Hematopoietic multipotent progenitor cell treated with erythropoietin and hydrocortisone succinate and interleukin-3 and kit ligand, for 8 days (in vitro differentiated cells): ENCODE measurements around the gene RASGRP2.
A peak's percentile ranks its signal among the peaks of the same experiment; 100 is the strongest.

Experiments used
- DNase-seq: peaks from one replicate; pipeline ENCODE4 v3.0.0-alpha.2; 2015

The RASGRP2 gene

GRCh38 chr11:64692764-64693331 is 51.1 kb downstream of the RASGRP2 start:
- no peak for DNase-seq

GRCh38 chr11:64691543-64691942 is 52.4 kb downstream of the RASGRP2 start:
- no peak for DNase-seq

- no peak for DNase-seq
Measured at GRCh38 chr11:64690235-64690634, 53.7 kb downstream of the RASGRP2 start.

- DNase-seq = peak; percentile 91
Measured at GRCh38 chr11:64688534-64688982, 55.4 kb downstream of the RASGRP2 start.

GRCh38 chr11:64687643-64688533 is 56.1 kb downstream of the RASGRP2 start:
- DNase-seq = no peak

DNA sequence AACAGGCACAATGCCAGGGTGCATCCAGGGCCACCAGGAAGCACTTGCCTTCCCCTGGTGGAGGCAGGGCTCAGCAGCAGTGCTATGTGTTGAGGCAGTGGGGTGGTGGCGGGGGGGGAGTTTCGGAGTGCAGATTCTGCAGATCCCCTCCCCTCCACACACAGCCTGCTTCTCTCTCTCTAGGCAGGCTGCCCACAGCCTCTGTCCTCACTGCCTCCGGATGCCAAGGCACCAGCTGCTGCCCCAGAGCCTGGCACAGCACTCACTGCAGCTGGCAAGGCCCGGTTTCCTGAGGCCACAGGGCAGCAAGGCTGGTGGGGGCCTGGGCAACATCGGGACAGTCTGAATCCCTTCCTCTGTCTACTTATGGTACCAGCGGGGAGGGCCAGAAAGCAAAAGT is 56.7 kb downstream of the RASGRP2 start:
- DNase-seq = no peak

- DNase-seq = no peak
Measured at GRCh38 chr11:64686466-64687170, 57.3 kb downstream of the RASGRP2 start.

- DNase-seq = no peak
Measured at GRCh38 chr11:64685536-64685935, 58.4 kb downstream of the RASGRP2 start.

GRCh38 chr11:64684357-64684756 is 59.6 kb downstream of the RASGRP2 start:
- no peak for DNase-seq

DNA sequence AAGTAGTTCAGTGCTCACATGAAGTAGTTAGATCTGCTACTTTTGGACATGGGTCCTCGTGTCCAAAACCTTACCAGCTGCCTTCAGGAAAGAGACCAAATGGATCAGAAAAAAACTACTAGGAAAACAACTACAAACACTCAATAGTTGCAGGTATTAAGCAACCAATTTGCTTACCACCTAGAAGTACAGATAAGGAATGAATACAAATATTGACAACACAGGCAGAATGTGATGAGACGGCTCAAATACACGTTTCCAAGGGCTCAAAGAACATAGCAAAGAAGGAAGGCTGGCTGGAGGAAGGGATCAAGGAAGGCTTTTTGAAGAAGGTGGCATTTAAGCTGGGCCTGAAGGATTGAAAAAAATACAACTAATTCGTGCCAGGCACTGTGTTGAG is 62.8 kb downstream of the RASGRP2 start:
- no peak for DNase-seq

DNA sequence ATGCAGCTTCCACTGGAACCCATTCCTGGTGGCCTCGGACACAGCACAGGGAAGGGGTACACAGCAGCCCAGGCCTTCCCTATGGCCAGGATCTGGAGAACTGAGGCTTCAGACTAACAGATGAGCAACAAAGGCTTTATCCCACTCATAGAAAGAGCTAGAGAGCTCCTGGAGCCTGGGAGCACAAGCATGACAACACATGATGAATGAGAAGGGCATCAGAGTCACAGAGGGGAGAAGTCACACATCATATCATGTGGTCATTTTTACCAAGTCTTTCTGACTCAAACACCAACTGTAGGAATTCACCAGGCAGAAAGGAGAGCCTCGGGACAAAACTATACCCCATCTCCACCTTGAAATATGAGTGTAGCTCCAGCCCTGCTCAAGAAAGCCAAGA is 64.1 kb downstream of the RASGRP2 start:
- DNase-seq = no peak

DNA sequence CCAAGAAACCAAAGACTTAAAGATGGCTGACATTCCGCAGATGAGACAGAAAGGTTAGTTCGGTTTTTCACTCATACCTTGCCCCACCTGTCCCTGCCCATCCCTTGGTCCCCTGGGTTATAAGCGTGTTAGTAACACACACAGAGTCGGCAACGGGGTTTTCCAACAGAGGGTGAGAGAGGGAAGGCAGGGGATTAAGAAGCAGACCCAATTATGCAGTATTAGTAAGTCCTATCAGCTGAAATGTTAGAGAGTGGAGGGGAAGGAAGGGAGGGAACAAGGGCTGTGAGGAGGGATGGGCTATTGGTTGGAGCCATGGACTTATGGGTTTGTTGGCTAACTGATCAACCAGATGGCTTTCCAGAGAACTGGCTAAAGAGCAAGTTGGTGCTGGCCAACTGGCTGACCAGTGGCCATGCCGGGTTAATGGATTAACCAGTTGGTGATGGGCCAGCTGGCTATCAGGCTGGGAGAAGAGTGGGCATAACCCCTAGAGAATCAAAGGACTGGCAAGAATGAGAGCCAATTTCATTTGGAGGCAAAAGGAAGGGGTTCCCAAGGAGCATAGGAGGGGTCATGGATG is 66.4 kb downstream of the RASGRP2 start:
- DNase-seq = no peak
